NCI-H128 (cell line): ENCODE results near the gene ARHGAP10.

Experiments
- DNase-seq: peaks from one replicate; lab custom pipeline; 2025; ENCODE audit not compliant: unreplicated experiment; lab: John Stamatoyannopoulos, UW

ARHGAP10 gene

DNA sequence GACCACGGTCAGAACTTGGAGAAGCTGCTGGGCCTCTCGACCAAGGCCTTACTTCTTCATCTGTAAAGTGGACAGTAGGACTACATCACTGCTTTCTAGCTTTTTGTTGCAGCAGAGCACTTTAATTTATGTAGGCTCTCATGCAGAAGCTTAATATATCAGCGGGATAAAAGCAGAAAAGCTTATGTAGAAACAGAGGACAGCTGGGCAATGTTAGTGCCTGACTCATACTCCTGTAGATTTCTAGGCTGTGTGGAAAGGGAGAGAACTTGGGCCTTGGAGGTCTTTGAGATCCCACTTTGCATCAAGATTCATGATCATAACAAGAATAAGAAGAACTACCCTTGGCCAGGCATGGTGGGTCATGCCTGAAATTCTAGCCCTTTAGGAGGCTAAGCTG lies 91.2 kb downstream of the ARHGAP10 start:
- no peak for DNase-seq

DNA sequence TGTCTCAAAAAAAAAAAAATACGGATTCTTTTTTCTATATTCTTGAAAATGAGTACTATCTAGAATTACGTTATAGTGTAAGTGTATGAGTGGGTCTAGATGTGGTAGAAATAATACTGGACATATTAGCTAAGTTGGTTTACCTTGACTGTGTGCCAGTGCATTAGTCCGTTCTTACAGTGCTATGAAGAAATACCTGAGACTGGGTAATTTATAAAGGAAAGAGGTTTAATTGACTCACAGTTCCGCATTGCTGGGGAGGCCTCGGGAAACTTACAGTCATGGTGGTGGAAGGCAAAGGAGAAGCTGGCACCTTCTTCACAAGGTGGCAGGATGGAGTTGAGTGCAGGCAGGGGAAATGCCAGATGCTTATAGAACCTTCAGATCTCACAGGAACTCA lies 92.4 kb downstream of the ARHGAP10 start:
- no peak for DNase-seq

DNA sequence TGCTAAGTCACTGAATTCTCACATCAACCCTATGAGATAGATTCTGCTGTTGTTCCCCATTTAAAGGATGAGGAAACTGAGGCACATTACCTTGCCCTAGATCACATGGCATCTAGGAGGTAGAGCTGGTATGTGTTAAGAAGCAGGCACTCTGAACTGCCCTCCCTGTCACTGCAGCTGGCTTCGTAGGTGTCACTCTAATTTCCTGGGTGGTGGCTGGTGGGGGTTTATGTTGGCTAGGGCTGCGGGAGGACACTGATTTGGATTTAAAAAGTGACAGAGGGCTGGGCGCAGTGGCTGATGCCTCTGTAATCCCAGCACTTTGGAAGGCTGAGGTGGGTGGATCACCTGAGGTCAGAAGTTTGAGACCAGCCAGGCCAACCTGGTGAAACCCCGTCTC lies 93.0 kb downstream of the ARHGAP10 start:
- DNase-seq = no peak

DNA sequence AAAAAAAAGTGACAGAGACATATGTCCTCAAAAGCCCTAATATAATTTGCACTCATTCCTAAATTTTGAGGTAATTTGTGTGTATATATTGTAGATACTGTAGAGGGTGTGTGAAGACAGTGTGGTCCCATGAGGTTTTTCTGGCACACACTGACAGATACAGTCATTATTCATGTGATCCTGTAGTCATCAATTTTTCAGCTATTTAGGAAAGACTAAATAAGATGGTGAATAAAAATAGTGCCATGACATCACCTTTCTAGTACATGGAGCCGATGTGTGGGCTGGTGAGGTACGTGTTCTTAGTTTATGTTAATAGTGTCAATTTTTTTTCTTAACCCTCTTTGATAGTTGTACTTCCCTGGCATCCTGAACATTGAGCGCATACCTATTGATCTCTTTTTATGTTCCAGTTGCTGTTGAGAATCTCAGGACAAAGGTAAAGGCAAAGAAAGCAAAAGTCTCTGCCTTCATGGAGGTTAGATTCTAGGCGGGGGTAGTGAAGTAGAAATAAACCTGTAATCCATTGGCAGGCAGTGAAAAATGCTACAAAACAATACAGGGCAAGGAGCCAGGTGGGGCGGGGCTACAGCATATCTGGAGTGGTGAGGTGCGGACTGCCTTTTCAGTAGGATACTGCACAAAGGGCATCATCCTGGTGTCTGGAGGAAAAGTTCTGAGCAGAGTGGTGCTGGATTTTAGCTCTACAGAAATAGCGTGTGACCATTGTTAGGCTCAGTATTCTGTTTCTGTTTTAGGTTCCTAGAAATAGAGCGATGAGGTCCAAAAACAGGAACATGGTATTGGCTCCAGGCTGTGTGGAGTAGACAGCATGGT lies 93.8 kb downstream of the ARHGAP10 start:
- no peak for DNase-seq

DNA sequence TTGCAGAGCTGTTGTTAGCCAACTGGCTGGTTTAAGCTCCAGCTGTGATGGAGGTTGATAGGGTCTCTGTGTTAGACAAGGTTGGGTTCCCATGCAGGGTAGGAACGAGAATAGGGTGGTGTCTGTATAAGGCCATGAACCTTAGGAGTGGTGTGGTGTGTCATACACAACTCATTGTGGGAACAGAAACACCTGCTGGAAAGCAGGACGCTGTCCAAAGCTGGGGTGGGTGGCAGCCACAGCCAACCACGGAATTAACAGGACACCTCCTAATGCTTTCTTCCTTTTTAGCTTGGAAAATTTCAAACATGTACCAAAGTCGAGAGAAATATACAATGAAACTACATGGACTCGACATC lies 94.4 kb downstream of the ARHGAP10 start:
- no peak for DNase-seq

DNA sequence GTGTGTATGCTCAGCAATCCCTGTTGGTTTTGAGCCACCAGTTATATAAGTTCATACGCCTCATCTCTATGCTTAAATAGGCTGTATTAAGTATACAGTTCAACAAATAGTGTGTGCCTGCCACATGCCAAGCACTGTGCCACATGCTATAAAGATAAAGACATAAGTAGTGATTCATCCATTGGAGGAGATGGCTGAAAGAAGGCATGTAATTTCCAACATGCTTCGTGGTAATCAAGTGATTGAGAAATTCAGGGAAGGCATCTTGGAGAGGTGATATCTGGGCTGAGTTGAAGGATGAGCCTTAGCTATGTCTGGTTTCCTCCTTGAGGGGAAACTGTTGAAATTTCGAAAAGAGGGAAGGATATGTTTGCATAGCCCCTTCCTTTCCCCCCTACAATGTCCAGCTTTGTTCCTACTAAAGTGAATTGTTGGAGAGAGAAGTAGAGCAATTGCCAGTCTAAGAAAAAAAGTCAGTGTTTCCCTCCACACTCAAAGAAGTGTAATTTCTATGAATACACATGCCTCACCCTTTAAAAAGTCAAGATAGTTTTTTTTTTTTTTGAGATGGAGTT lies 96.5 kb downstream of the ARHGAP10 start:
- DNase-seq = no peak

DNA sequence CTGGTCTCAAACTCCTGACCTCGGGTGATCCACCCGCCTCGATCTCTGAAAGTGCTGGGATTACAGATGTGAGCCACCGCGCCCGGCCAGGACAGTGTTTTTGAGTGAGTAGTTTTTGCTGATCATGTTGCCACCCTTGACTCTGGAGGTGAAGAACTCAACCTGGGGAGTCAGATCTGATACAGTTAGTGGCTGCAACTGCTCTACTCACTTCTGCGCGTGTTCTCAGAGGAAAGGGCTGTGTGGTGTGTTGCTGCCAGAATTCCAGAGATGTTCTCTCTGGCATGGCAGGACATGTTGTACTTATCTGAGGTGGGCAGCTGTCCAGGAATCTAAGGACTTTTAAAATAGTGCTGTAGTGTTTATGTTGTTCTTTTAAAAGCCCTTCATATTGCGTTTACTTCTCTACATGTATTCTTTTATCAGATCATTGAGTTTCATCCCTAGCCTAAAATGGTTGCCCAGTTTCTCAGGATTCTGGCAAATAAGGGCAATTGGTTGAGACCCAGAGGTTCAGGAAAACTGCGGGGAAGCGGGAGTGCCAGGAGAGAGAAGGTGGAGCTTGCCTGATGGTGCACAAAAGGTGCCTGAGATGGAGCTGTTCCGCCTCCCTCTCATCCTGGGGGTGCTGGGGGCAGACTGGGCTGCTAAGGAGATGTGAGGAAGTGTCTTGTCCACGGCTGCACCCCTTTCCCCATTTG lies 97.7 kb downstream of the ARHGAP10 start:
- DNase-seq = no peak

DNA sequence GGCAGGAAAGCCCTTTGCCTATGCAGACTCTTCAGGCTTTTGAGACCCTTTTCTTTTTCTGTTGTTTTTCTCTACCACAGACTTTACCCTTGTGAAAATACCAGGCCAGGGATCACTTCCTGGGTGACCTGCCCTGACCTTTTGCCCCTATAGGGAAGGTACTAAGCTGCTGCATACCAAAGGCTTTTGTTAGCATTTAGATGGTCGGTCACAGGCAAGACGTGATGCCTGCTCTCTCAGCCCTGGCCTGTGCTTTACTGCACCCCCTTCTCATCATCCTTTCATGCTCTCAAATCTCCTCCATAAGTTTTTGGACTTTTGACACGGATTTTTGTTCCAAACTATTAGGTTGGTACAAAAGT lies 98.2 kb downstream of the ARHGAP10 start:
- DNase-seq = no peak

DNA sequence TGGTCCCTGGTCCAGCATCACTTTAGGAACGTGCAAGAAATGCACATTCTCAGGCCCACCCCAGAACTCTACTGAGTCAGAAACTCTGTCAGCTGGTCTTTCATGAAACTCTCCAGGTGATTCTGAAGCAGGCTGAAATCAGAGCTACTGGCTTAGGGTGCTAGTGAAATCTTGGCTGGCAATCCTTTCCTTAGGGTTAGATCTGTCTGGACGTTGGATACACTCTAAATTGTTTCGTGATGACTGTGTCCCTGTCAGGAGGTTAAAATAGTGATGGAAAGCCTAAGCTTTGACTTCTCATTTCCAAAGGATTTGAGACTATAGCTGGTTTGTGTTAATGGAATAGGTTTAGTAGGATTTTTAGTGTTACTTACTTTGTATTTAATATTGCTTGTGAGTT lies 99.1 kb downstream of the ARHGAP10 start:
- no peak for DNase-seq

DNA sequence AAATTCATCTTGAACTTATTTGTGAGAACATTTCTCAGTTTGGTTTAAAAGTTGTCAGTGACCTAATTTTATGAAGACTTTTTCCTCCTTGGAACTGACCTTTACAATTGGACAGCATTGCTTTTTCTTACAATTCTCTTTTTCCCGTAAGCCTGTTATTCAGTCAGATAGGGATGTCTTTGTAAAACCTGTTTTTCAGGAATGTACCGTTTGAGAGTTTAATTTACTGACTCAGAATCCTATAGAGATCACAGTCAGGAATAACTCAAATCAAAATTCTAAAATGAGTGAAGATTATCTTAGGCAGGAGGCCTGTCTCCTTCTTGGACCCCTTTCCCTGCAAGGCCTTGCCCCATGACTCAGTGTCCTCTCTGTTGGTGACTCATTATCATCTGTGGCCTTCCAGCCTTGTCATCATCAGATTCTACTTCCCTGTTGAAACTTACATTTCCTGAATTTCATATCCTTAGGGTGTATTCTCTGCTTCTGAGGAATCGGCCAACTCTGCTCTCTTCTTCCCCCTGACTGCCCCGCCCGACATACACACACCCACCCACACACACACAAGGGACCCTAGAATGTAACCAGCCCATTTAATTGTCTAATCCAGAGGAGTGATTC lies 99.8 kb downstream of the ARHGAP10 start:
- DNase-seq = no peak

DNA sequence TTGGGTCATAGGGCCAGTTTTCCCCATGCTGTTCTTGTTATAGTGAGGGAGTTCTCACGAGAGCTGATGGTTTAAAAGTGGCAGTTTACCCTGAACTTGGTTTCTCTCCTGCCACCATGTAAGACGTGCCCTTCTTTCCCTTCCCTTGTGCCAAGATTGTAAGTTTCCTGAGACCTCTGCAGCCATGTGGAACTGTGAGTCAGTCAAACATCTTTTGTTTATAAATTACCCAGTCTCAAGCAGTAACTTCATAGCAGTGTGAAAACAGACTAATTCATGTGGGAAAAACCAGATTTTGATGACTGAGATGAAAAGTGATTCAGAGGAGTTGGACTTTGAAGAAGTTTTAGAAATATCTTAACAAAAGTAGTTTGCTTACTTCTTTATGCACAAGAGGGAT lies 101.4 kb downstream of the ARHGAP10 start:
- DNase-seq = no peak

DNA sequence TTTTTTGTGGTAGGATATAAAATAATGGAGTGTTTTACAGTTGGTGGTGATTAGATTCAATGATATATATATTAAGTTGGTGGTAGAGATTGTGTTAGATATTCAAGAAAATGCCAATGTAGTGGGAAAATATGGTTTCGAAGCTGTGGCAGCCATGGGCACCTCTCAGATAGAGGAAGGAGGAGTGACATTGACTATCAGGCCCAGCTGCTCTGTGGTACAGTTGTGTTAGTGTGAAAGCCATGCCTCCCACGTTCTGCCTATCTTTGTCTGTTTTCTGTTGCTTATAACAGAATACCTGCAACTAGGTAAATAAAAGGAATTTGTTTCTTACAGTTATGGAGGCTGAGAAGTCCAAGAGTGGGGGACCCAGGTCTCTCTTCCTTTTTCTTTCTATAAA lies 101.9 kb downstream of the ARHGAP10 start:
- no peak for DNase-seq

DNA sequence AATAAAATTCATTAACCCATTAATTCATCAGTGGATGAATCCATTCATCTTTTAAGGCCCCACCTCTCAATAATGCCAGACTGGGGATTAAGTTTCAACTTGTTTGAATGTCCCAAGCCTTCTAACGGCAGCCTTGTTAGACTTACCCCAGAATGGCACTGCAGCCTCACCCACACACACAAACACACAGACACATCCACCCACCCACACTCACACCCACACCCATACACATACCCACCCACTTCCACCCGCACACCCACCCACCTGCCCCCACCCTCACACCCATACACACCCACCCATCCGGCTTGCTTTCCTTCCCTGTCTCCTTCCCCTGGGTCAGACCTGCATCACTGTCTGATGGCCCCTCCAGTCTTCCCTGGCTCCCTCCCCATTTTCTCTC lies 102.6 kb downstream of the ARHGAP10 start:
- no peak for DNase-seq

DNA sequence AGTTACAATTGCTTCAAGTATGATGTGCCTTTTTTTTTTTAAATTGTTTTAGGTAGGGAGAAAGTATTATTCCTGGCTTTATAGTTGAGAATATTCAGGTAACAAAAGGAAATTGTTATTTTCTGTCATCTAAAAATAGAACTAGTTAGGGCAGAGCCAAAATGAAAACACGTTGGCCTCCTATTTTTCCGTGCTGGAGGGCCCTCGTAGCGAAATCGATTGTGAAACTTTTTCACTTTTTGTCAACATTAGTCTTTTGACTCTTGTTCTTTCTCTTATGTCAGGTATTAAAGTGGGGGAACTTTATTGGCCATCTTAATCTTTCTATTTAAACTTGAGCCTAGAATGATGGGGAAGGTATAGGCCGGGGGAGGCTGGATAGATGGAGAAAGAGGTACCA lies 104.9 kb downstream of the ARHGAP10 start:
- DNase-seq = no peak

DNA sequence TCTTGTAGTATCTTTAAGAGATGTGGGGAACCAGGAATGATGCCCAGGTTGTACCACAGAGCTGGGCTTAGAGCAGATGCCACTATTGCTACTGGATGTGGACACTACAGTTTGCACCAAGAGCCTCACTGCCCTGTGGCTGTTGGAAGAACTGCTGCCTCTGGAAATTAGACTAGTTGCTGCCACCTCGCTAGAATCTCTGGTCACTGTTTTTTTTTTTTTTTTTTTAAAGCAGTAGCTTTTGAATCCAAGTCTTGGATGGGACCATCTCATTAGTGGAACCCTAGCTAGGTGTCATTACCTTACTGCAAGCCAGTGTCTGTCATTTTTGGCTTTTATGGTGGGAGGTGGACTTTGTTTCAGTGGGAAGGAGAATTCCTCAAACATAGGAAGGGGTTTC lies 105.5 kb downstream of the ARHGAP10 start:
- DNase-seq = no peak

DNA sequence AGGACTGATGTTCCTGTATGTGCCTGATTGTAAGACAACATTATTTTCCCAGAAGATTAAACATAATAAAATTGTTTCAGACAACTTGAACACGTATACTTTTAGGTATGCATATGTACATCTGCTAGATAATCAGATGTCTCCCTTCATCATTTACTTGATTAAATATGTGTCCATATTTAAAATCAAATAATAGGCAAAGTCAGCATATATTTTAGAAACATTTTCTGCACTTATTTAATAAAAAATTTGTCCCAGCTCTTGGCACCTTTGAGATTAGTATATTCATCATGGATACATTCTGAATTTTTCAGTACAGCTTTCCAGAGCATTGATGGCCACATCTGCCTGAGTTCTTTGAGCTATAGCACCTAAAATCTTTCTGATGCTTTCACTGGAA lies 106.0 kb downstream of the ARHGAP10 start:
- no peak for DNase-seq

DNA sequence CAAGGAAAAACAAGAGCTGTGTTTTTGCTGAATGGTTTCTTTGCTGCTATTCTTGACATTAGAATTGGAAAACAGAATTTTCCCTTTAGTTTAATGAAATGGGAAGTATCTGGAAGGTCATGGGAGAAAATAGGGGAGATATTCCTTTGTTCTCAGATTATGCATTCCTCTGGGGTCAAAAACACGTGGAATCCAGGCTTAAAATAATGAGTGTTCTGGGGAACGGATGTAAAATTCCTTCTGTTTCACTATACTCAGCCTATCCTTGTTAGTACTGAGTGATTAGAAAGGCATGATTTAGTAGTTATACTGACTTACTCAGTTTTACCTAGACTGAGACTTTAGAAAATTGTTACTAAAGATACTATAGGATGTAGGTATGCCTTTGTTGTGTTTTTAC lies 107.3 kb downstream of the ARHGAP10 start:
- no peak for DNase-seq

DNA sequence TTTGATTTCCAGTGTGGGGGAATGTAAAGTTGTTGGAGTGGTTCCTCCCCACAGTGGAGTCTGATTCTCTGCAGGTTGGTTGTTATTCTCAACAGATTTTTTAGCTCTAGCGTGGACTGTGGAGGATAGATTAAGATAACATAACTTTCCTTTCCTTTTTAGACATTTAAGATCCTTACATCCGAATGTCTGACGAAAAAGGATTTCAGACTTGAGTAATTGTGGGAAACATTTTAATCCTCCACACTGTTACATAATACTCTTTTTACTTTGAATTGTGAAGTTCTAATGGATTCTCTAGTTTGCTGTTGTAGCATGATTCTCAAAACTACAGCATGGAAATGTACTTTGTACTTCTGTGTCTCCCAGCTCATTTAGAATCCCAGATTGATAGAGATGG lies 107.8 kb downstream of the ARHGAP10 start:
- no peak for DNase-seq

DNA sequence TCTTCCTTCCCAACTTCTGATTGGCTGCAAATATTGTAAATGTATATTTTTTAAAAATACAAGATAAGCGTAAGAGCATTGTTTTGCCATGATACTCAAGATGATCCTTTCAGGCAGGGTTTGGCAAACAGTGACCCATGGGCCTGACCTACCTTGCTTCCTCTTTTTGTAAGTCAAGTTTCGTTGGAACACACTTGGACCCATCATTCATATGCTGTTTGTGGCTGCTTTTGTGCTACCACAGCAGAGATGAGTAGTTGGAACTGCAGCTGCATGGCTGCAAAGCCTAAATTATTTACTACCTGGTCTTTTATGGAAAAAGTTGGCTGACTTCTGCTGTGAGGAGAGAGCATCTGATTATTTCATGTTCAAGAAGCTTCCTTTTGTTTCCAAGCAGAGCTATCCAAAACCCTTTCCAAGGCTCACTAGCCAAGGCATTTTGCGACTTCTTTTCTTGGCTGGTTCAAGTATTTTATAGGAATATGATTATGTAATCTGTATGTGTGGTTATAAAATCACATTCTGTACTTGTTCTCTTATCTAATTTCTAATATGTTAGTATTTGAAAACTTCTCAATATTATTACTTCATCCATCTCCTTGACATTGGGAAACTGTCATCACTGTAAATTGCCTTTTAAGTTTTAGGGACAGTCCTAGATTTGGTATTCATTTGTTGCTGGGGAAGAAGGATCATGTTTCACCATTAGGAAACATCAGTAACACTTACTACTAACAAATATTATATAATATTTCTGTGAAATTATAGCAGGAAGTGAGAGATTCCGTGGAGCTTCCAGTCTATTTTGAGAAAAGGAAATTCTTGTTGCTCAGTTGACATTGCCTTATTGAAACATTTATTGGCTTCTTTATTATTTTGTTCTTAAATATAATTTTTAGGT lies 109.2 kb downstream of the ARHGAP10 start:
- no peak for DNase-seq

DNA sequence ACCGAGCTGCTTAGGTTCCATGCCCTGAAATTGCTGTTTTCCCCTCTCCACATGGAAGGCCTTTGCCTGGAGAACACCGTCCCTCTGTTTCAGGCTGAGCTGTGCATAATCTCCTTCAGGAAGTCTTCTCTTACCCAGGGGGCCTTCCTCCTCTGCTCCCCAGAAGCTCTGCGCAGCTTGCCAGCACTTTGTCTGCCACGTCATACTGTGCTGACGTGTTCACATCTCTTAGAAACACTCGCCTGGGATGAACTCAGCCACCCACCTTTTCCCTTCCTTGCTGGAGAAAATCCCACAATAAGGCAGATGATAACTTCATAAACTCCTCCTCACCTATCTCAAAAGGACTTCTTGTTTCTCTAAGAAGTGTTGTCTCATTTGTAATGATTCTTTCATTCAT lies 110.7 kb downstream of the ARHGAP10 start:
- no peak for DNase-seq

DNA sequence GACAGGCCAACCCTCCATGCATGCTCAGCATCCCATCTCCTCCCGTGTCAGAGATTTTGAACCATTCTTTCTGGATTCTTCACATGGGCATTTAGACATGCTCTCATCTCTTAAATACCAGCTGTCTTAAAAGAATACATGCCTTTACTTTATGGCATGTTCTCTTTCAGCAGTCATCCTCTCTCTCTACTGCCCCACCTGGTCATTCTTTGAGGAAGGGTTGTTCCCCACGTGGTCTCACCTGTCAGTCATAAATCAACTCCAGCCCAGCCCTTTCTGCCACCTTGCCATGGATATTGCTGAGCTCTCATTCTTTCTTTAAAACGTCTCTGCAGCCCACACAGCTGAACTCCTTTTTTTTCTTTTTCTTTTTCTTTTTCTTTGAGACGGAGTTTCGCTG lies 111.3 kb downstream of the ARHGAP10 start:
- DNase-seq = no peak
